ENCODE measurements around the gene PGAP6. TPM values are rescaled to one million over a fixed set of nuclear protein-coding genes. Genes with fewer than 3 reads are reported as not detected.

Gene PGAP6
- total and polyA plus RNA-seq, 2 of the 13 experiments (the other 11 are each of a cell fraction or from before 2014, with no cell fraction given): 52.7 to 136 TPM

- TF ChIP-seq ZSCAN12 (CRISPR knock-in tag; IDR thresholded peaks at IDR 0.05) (no peak), KDM6A (CRISPR knock-in tag; IDR thresholded peaks at IDR 0.05; ENCODE audit: low read depth) (no peak), ARID5B (CRISPR knock-in tag; IDR thresholded peaks at IDR 0.05) (peak; percentile 66), TAF1 (CRISPR knock-in tag; IDR thresholded peaks at IDR 0.05) (peak; percentile 29; the same call in 1 of the 2 replicates), BATF2 (CRISPR knock-in tag; IDR thresholded peaks at IDR 0.05) (no peak), SRSF4 (IDR thresholded peaks at IDR 0.05; ENCODE audit: low read depth, low read length, poor library complexity, severe bottlenecking) (no peak), YY1 (IDR thresholded peaks at IDR 0.05; ENCODE audit: insufficient read depth, insufficient replicate concordance, low read depth, low read length) (peak; percentile 20), IKZF1 (IDR thresholded peaks at IDR 0.05) (no peak), PPARG (CRISPR knock-in tag; conservative IDR thresholded peaks at IDR 0.05) (no peak), AHDC1 (CRISPR knock-in tag; IDR thresholded peaks at IDR 0.05; ENCODE audit: borderline replicate concordance) (no peak; the same call in 1 of the 2 replicates), ATF4 (CRISPR knock-in tag; IDR thresholded peaks at IDR 0.05) (no peak; a peak in 1 of 4 replicates), ZNF274 (CRISPR knock-in tag; IDR thresholded peaks at IDR 0.05) (peak; percentile 87; the same call in 1 of the 2 replicates), MYNN (CRISPR knock-in tag; IDR thresholded peaks at IDR 0.05; ENCODE audit: low read depth) (no peak), ZNF652 (CRISPR knock-in tag; IDR thresholded peaks at IDR 0.05; ENCODE audit: borderline replicate concordance, low read depth) (no peak), MXI1 (IDR thresholded peaks at IDR 0.05; ENCODE audit: borderline replicate concordance, low read depth, low read length) (peak; percentile 94; the same call in 2 of the 3 replicates)
Measured at GRCh38 chr16:342455-343213, 39.1 kb downstream of the PGAP6 start (continued).
